22Rv1 (cell line): ENCODE data around the gene RNF187.

Experiments
- H3K27ac ChIP-seq: fragments of 450-650 bp; 2 replicates; pipeline ENCODE4 v1.5.1; 2017
- CTCF ChIP-seq: fragments of 450-650 bp; IDR thresholded peaks from 2 replicates; pipeline ENCODE4 v1.5.1; 2017; ENCODE audit warnings: mild to moderate bottlenecking
- ZFX ChIP-seq: fragments of 450-650 bp; IDR thresholded peaks from 2 replicates; pipeline ENCODE4 v1.6.1; 2017; ENCODE audit warnings: antibody characterized with exemption, borderline replicate concordance

The RNF187 gene

GRCh38 chr1:228454238-228454637, 32.9 kb upstream of the RNF187 start:
- H3K27ac ChIP-seq, result peak overlapping the region; percentile 14; the same call in 1 of the 2 replicates
- TF ChIP-seq ZFX (no peak), CTCF (no peak)

GRCh38 chr1:228455715-228456114, 31.5 kb upstream of the RNF187 start:
- TF ChIP-seq ZFX (no peak), CTCF (peak; percentile 15; the same call in 1 of the 2 replicates)
- H3K27ac ChIP-seq, result peak overlapping the region; percentile 98

- TF ChIP-seq CTCF, result no peak
- TF ChIP-seq ZFX, result no peak
- H3K27ac ChIP-seq, result peak overlapping the region; percentile 98
Observed at GRCh38 chr1:228456252-228457016, 30.7 kb upstream of the RNF187 start.

GRCh38 chr1:228457017-228457395, 30.2 kb upstream of the RNF187 start:
- peak overlapping the region; percentile 98 for H3K27ac ChIP-seq

GRCh38 chr1:228457396-228458176, 29.6 kb upstream of the RNF187 start:
- H3K27ac ChIP-seq, result peak overlapping the region; percentile 98
- TF ChIP-seq CTCF (peak; percentile 75), ZFX (no peak)

More at GRCh38 chr1:228457017-228457395, 30.2 kb upstream of the RNF187 start:
- TF ChIP-seq CTCF (no peak), ZFX (no peak)

- peak overlapping the region; percentile 98 for H3K27ac ChIP-seq
- TF ChIP-seq CTCF (peak; percentile 88), ZFX (no peak)
Observed at GRCh38 chr1:228459091-228459993, 27.8 kb upstream of the RNF187 start.
